A673 (cell line): ENCODE results near the gene RASGRP1.

Source experiments
- CTCF ChIP-seq: fragments of 300-800, 200-600 bp; sonication (generic); conservative IDR thresholded peaks from 2 replicates; pipeline ENCODE4 v1.5.1; 2017; ENCODE audit warnings: low read depth, mild to moderate bottlenecking, antibody characterized with exemption, low read length, moderate library complexity, mixed read lengths
- EZH2 ChIP-seq: fragments of 200-600 bp; sonication (generic); IDR thresholded peaks from 2 replicates; pipeline ENCODE4 v1.6.1; 2017; ENCODE audit warnings: borderline replicate concordance, low read depth, mild to moderate bottlenecking, mixed read lengths, antibody characterized with exemption, low read length; ENCODE audit not compliant: poor library complexity, severe bottlenecking

- no peak for TF ChIP-seq CTCF
- no peak for TF ChIP-seq EZH2
Observed at GRCh38 chr15:38577424-38577987, 12.9 kb upstream of the RASGRP1 start.
